Measurements from ENCODE around the gene PKM.

The PKM gene

DNA sequence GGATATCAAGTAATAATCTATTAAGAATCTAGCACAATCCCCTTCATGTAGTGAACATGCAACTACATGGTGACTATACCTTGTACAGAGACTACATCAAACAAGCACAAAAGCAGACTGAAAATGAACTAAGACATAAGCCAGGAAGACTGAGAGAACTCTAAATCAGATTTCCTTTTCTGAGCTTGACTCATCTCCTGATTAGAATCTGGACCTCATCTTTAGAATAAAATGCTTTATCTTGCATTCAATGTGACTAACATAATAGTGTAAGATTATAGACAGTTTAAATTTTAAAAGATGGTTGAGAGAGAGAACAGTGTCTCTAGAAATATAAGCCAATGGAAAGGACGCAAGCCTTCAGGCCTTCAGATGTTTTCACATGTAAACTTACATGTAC is 17.5 kb upstream of the PKM start:
- H3K27me3 Mint-ChIP-seq (ENCODE audit: low read depth) = no peaks in the 10 kb centered on the region
- H3K4me1 Mint-ChIP-seq (ENCODE audit: low read depth) = peaks cover 11% of the 10 kb centered on the region
- peaks cover 54% of the 10 kb centered on the region for H3K36me3 Mint-ChIP-seq (ENCODE audit: low read depth)
- no peak for DNase-seq (ENCODE audit: low spot score)
- H3K27ac Mint-ChIP-seq = no peak overlapping the region
- H3K9me3 Mint-ChIP-seq = no peaks in the 10 kb centered on the region
- no peak overlapping the region for H3K4me3 Mint-ChIP-seq

GRCh38 chr15:72242775-72243370 is 11.9 kb upstream of the PKM start:
- Mint-ChIP-seq H3K27me3 (ENCODE audit: low read depth) (no peaks in the 10 kb centered on the region), H3K9me3 (no peaks in the 10 kb centered on the region), H3K36me3 (ENCODE audit: low read depth) (peaks cover 44% of the 10 kb centered on the region), H3K4me3 (no peak overlapping the region), H3K4me1 (ENCODE audit: low read depth) (peaks cover 6% of the 10 kb centered on the region), H3K27ac (no peak overlapping the region)
- no peak for DNase-seq (ENCODE audit: low spot score)

GRCh38 chr15:72239652-72240051 is 8.7 kb upstream of the PKM start:
- no peaks in the 10 kb centered on the region for H3K9me3 Mint-ChIP-seq
- no peak overlapping the region for H3K27ac Mint-ChIP-seq
- no peak overlapping the region for H3K4me3 Mint-ChIP-seq
- H3K36me3 Mint-ChIP-seq (ENCODE audit: low read depth) = peaks cover 34% of the 10 kb centered on the region
- H3K4me1 Mint-ChIP-seq (ENCODE audit: low read depth) = peaks cover 24% of the 10 kb centered on the region
- H3K27me3 Mint-ChIP-seq (ENCODE audit: low read depth) = peaks cover 2% of the 10 kb centered on the region
- DNase-seq (ENCODE audit: low spot score) = no peak

DNA sequence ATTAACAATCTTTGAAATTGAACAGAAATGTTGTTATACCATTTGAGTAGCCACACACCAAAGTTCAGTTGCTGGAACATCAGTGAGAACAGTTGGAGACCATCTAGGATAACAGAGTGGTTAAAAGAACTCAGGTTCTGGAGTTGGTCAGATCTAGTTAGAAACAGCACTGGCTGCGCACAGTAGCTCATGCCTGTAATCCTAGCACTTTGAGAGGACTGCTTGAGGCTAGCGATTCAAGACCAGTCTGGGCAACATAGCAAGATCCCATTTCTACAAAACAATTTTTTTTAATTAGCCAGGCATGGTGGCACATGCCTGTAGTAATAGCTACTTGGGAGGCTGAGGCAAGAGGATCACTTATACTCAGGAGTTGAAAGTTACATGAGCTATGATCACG is 7.6 kb upstream of the PKM start:
- peaks cover 27% of the 10 kb centered on the region for H3K36me3 Mint-ChIP-seq (ENCODE audit: low read depth)
- peaks cover 2% of the 10 kb centered on the region for H3K27me3 Mint-ChIP-seq (ENCODE audit: low read depth)
- H3K9me3 Mint-ChIP-seq = no peaks in the 10 kb centered on the region
- no peak overlapping the region for H3K27ac Mint-ChIP-seq
- H3K4me3 Mint-ChIP-seq = no peak overlapping the region
- no peak for DNase-seq (ENCODE audit: low spot score)
- peaks cover 26% of the 10 kb centered on the region for H3K4me1 Mint-ChIP-seq (ENCODE audit: low read depth)

GRCh38 chr15:72237853-72238224 is 6.8 kb upstream of the PKM start:
- H3K4me3 Mint-ChIP-seq = peak overlapping the region; percentile 81
- H3K36me3 Mint-ChIP-seq (ENCODE audit: low read depth) = peaks cover 25% of the 10 kb centered on the region
- H3K27me3 Mint-ChIP-seq (ENCODE audit: low read depth) = peaks cover 2% of the 10 kb centered on the region
- peaks cover 27% of the 10 kb centered on the region for H3K4me1 Mint-ChIP-seq (ENCODE audit: low read depth)
- H3K9me3 Mint-ChIP-seq = no peaks in the 10 kb centered on the region
- peak overlapping the region; percentile 86 for H3K27ac Mint-ChIP-seq
- no peak for DNase-seq (ENCODE audit: low spot score)

DNA sequence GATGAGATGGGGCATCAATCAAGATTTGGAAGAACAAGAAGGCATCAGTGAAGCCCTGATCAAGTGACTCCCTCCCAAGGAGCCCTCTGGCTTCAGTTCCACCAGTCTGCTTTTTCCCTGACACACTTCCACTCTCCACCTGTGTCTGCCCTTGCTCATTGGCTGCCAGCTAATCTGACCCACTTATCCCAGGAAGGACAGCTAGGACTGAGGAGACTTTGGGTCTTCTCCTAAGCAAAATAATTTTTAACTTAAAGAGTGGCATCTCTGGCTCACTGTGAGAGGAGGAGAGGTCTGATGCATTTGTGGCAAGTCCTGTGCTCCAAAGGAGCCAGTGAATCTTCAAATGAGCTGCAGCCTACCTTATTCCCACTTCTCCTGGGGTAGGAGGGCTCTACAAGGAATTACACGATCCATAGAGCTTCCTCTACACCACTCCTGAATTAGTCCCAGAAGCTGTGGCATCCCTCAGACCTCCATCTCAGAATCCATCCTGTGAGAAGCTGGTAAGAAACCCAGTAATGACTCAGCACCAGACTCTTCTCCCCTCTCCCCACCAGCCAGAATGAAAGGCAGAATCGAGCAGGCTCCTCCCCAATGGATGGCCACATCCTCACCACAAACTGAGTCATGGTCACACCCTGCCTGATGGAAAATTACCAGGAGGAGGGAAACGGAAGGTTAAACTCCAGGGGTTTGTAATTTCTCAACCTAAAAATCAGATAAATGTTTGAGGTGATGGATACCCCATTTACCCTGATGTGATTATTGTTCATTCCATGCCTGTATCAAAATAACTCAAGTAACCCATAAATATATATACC is 6.3 kb upstream of the PKM start:
- peak; percentile 85 for DNase-seq (ENCODE audit: low spot score)
- peaks cover 19% of the 10 kb centered on the region for H3K36me3 Mint-ChIP-seq (ENCODE audit: low read depth)
- H3K27ac Mint-ChIP-seq = peak overlapping the region; percentile 86
- H3K9me3 Mint-ChIP-seq = no peaks in the 10 kb centered on the region
- H3K27me3 Mint-ChIP-seq (ENCODE audit: low read depth) = peaks cover 2% of the 10 kb centered on the region
- H3K4me1 Mint-ChIP-seq (ENCODE audit: low read depth) = peaks cover 33% of the 10 kb centered on the region
- H3K4me3 Mint-ChIP-seq = peak overlapping the region; percentile 81

- Mint-ChIP-seq H3K36me3 (ENCODE audit: low read depth) (peaks cover 13% of the 10 kb centered on the region), H3K4me3 (peak overlapping the region; percentile 81), H3K9me3 (no peaks in the 10 kb centered on the region), H3K27ac (no peak overlapping the region), H3K27me3 (ENCODE audit: low read depth) (peaks cover 2% of the 10 kb centered on the region), H3K4me1 (ENCODE audit: low read depth) (peaks cover 40% of the 10 kb centered on the region)
- no peak for DNase-seq (ENCODE audit: low spot score)
Measured at GRCh38 chr15:72236381-72237003, 5.5 kb upstream of the PKM start.

DNA sequence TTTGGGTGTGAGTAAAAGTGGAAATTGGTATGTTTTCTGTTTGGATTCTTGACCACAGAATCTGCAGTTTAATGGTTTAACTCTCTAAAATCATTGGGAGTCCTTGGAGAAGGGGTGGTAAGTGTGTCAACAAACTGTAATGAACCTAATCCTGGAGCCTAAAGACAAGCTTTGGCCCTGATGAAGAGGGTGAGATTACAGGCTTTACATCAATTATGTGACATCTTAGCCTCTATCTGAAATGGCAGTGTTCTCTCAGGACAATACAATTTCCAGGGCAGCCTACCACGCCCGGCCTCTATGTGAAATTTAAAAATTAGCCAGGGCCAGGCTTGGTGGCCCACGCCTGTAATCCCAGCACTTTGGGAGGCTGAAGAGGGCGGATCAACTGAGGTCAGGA is 4.3 kb upstream of the PKM start:
- Mint-ChIP-seq H3K9me3 (no peaks in the 10 kb centered on the region), H3K36me3 (ENCODE audit: low read depth) (peaks cover 7% of the 10 kb centered on the region), H3K27me3 (ENCODE audit: low read depth) (peaks cover 2% of the 10 kb centered on the region), H3K4me3 (no peak overlapping the region), H3K4me1 (ENCODE audit: low read depth) (peaks cover 42% of the 10 kb centered on the region), H3K27ac (no peak overlapping the region)
- DNase-seq (ENCODE audit: low spot score) = no peak

- H3K9me3 Mint-ChIP-seq = no peaks in the 10 kb centered on the region
- no peak overlapping the region for H3K27ac Mint-ChIP-seq
- H3K4me3 Mint-ChIP-seq = no peak overlapping the region
- H3K4me1 Mint-ChIP-seq (ENCODE audit: low read depth) = peaks cover 46% of the 10 kb centered on the region
- DNase-seq (ENCODE audit: low spot score) = no peak
- H3K27me3 Mint-ChIP-seq (ENCODE audit: low read depth) = peaks cover 2% of the 10 kb centered on the region
- H3K36me3 Mint-ChIP-seq (ENCODE audit: low read depth) = peaks cover 11% of the 10 kb centered on the region
Measured at GRCh38 chr15:72233769-72234168, 2.8 kb upstream of the PKM start.

DNA sequence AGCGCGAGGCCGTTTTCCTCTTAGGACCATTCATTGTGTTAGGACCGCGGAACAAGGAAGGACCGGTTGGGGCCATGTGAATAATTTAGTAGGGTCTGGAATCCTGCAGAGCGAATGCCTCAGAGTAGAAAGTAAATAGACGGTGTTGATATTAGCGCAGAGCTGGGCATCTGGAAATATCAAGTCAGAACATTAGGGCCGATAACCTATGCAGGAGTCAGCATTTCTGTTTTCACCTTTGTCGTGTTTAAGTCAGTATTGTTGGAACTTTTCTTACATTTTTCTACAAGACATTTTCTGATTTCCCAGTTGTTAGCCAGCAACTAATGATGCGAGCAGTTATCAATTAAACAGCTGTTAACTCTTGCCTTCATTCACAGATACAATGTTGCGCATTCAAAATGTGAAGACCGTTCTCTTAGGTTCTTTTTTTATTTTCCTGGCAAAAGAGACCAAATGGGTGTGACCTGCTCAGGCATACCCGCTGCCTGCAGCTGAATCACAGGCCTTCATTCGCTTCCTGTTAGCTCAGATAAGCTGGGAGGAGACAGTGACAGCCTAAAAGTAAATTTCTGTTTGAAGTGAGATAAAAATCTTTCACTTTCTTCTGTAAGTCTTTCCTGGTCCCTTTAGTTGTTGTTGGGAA is 966 bp upstream of the PKM start:
- peak; percentile 49 for DNase-seq (ENCODE audit: low spot score)
- peak overlapping the region; percentile 98 for H3K27ac Mint-ChIP-seq
- H3K27me3 Mint-ChIP-seq (ENCODE audit: low read depth) = no peaks in the 10 kb centered on the region
- peak overlapping the region; percentile 99 for H3K4me3 Mint-ChIP-seq
- H3K4me1 Mint-ChIP-seq (ENCODE audit: low read depth) = peaks cover 47% of the 10 kb centered on the region
- peaks cover 26% of the 10 kb centered on the region for H3K36me3 Mint-ChIP-seq (ENCODE audit: low read depth)
- H3K9me3 Mint-ChIP-seq = no peaks in the 10 kb centered on the region

- H3K36me3 Mint-ChIP-seq (ENCODE audit: low read depth) = peaks cover 38% of the 10 kb centered on the region
- no peaks in the 10 kb centered on the region for H3K27me3 Mint-ChIP-seq (ENCODE audit: low read depth)
- peak overlapping the region; percentile 99 for H3K4me3 Mint-ChIP-seq
- peak; percentile 89 for DNase-seq (ENCODE audit: low spot score)
- H3K27ac Mint-ChIP-seq = peak overlapping the region; percentile 98
- peaks cover 51% of the 10 kb centered on the region for H3K4me1 Mint-ChIP-seq (ENCODE audit: low read depth)
- H3K9me3 Mint-ChIP-seq = no peaks in the 10 kb centered on the region
Measured at GRCh38 chr15:72230197-72231065, 559 bp downstream of the PKM start.

DNA sequence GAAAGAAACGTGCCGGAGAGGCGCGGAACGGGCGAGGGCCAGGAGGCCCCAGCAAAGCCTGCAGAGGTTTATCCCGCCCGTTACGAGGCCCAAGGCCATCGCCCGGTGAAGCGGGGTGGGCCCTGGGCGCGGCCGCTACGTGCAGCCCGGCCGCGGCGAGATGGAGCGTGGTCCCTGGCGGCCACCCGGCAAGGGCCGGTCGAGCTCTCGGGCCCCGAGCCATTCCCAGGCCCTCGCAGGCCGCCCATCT is 1.1 kb downstream of the PKM start:
- Mint-ChIP-seq H3K4me3 (peak overlapping the region; percentile 99), H3K27ac (peak overlapping the region; percentile 94), H3K27me3 (ENCODE audit: low read depth) (no peaks in the 10 kb centered on the region), H3K36me3 (ENCODE audit: low read depth) (peaks cover 40% of the 10 kb centered on the region), H3K9me3 (no peaks in the 10 kb centered on the region), H3K4me1 (ENCODE audit: low read depth) (peaks cover 53% of the 10 kb centered on the region)
- no peak for DNase-seq (ENCODE audit: low spot score)

DNA sequence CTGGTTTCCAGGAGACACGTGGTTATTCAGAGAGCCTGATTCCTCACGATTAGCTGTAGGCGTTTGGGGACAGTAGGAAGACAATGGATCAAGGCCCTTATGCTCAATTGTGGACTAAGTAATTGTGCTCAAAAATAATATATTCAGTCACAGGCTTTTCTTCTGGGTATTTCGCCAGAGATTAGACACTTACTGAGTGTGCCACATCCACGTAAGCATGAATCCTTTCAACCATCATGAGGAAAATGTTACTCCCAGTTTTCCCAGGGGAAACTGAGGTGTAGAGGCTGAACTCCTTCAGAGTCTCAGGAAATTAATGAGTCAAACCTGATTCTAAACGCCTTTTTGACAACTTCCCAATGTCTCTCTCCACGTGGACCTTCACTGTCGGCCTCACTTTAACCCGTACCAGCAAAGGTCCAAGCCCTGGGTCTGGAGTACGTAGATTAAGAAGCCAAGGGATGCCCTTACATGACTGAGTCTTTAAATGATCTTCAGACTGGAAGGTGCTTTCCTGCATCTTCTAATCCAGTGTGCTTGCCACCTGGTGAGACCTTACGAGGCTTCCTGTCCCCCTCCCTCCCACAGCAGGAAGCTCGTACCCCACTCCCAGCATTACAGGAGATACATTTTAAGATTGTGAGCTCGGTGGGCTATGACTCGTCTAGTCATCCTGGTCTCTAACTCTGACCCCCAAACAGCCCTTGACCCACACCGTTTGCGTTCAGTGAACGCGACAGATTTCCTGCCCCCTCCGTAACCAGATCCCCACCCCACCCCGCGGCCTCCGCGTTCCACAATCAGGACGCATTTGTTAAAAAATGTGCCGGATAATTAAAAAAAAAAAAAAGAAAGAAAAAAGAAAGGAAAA is 1.7 kb downstream of the PKM start:
- Mint-ChIP-seq H3K27ac (peak overlapping the region; percentile 94), H3K36me3 (ENCODE audit: low read depth) (peaks cover 41% of the 10 kb centered on the region), H3K9me3 (no peaks in the 10 kb centered on the region), H3K27me3 (ENCODE audit: low read depth) (no peaks in the 10 kb centered on the region), H3K4me1 (ENCODE audit: low read depth) (peaks cover 53% of the 10 kb centered on the region), H3K4me3 (peak overlapping the region; percentile 99)
- peak; percentile 42 for DNase-seq (ENCODE audit: low spot score)

All from T-helper 2 cell treated with Interferon-gamma antibody and Interleukin-4, amounts not matched to agents 5 μg/mL and 100 μg/mL, for 36 hours (primary cell).